H54 (cell line): ENCODE measurements around the gene CADPS2.
A peak's percentile ranks its signal among the peaks of the same experiment; 100 is the strongest.
"Not testable (repeated sequence)": the region's sequence is repeated elsewhere in the genome, so short reads cannot be mapped to it uniquely, and the experiment has no call there.

ENCODE experiments used
- DNase-seq: peaks from one replicate; pipeline ENCODE4 v3.0.0; 2011; ENCODE audit warnings: low spot score, mixed read lengths; ENCODE audit not compliant: insufficient read length
- FAIRE-seq: peaks from 3 replicates; lab custom pipeline; 2011; peaks lifted over from hg19 to GRCh38; lab: Jason Lieb, UNC
- POLR2A ChIP-seq: IDR thresholded peaks from 2 replicates; pipeline ENCODE4 v1.6.1; 2011; ENCODE audit warnings: low read depth, mild to moderate bottlenecking, low read length

CADPS2 gene

DNA sequence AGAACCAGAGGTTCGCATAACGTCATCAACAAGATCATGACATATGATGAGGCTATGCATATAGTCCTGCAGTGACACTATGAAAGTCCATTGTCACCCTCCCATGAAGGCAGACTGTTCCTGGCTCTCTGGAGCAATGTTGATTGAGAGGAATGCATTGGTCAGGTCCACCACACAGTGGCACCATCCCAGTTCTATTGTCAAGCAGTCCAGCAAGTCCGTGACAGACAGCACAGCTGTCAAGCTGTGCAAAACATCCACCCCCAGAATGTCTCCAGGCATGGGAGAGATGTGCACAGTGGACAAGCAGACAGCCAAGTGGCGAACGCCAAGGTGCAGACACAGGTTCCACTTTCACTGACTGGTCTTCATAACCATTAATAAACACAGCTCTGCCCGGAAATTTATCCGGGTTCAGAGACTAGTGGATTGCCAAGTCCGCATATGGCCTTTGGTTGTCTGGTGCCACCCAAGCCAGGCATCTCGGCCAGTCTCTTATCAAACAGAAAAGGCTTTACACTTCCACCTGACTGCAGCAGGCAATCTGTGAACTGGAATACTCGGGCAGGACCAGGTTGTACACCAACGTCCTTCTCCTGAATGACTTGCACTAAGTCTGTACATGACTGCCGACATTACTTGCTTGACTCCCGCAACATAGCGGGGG, 194.6 kb downstream of the CADPS2 start:
- no peak for TF ChIP-seq POLR2A
- FAIRE-seq (no peak), DNase-seq (no peak)

DNA sequence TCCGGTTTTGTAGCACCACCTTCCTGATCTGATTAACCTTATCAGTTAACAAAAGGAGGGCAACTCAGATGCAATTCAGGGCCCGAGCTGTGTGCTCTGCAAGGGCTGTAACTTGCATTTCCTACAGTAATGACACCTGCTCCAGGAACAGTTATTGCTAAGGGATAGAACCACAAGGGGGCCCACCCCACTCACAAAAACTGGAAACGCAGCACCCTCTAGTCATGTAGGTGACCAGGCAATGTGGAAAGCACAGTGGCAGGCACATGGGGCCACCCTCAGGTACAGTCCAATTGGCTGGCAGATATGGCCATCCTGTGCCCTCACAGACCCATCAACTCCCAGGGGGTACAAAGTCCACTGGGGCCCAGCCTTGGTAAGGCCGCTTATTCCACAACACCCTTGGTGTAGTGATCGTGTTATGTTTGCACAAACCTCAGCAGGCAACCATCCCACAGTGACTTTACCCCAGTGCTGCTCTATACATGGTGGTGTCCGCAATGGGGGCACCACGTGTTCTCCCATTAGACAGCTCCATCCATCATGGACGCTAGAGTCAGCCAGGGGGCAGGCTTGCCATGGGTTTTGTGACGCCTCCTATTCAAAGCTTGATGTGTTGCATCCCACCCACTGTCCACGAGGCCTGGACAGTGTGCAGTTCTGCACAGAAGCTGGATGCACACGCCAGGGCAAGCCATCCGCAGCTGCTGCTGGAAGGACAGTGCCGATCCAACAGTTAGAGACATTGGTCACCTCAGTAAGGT, 196.7 kb downstream of the CADPS2 start:
- no peak for DNase-seq

DNA sequence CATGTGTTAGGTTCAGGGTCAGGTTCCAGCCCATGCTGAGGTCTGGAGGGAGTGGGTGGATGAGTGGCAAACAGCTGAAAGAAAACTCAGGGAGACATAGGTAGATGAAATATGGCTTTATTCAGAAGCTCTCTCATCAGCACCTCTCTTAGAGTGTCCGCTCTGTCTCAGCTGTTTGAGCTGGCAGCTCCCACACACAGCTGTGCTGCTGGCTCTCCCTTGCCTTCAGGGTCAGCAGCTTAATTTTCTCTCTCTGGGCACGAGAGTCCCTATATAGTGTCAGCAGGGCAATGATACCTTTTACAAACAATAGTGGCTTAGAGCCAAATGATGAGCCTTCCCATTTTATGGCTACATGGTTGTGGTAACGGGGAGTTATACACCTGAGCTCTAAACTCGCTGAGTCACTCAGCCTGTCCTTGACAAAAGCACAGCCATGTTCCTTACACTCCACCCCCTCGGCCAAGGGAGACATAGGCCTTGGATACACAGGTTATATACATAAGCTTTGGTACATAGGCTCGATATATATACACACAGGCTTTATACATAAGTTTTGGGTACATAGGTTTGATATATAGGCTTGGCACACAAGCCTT, 197.8 kb downstream of the CADPS2 start:
- no peak for DNase-seq
- no peak for FAIRE-seq
- no peak for TF ChIP-seq POLR2A

More for the DNA sequence above, 196.7 kb downstream of the CADPS2 start:
- no peak for TF ChIP-seq POLR2A
- no peak for FAIRE-seq

GRCh38 chr7:122686360-122686878, 199.8 kb downstream of the CADPS2 start:
- no peak for DNase-seq
- no peak for FAIRE-seq
- no peak for TF ChIP-seq POLR2A

DNA sequence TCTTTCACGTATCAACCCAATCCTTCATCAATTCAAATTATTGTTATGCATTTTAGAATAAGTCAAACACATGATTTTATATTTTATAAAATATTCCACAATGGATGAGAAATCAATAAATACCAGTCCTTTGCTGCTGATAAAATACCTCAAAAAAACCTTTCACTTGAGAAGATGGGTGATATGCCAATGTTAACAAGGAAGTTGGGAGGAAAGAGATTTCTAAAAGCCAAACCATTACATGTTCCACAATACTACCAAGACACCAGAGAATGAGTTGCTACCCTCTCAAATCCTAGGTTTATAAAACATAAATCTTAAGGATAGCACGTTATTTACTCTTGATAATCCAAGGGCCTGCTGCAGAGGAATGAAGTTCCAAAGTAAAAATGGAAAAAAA, 201.8 kb downstream of the CADPS2 start:
- FAIRE-seq (no peak), DNase-seq (no peak)
- no peak for TF ChIP-seq POLR2A

DNA sequence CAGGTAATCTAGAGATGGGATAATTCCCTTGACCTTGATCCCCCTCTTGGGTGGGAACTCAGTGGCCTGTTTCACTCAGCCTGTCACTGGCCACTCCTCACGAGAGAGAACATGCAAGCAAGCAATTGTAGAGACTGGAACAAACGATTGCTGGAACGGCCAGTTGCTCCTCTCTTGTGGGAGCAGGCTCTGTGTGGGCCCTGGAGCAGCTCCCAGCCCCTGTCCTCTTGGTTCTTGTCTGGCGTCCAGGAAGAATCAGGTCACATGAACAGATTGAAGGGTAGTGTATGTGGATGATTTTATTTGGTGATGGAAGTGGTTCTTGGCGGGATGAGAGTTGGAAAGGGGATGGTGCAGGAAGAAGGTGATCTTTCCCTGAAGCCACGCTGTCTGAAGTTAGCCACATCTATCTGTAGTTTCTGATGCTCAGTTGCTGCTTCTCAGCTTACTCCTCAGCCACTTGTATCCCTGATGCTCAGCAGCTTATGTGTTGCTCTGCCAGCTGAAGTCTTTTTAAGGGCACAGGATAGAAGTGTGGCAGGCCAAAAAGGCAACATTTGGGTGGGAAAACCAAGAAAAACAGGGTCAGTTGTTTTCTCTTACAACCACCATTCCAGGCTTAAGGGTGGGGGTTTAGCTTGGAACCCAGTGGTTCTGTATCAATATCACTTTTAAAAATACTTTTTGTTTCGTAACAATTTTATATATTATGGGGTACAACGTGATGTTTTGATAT, 203.3 kb downstream of the CADPS2 start:
- TF ChIP-seq POLR2A, result no peak
- DNase-seq, result no peak

GRCh38 chr7:122681186-122681585, 205.1 kb downstream of the CADPS2 start:
- not testable (repeated sequence) for DNase-seq, FAIRE-seq

More for the DNA sequence above, 203.3 kb downstream of the CADPS2 start:
- no peak for FAIRE-seq

DNA sequence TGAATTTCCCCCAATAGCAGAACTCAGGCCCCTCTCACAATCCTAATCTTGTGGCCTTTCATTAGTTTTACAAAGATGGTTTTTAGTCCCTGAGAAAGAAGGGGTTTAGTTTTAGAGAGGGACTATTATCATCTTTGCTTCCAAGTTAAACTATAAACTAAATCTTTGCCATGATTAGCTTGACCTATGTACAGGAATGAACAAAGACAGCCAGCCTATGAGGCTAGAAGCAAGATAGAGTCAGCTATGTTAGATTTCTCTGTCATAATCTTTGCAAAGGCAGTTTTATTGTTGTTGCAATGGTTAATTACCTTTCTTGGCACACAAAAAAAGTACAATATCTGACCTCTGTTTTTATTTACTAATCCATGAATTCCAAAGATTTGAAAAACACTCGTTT, 206.4 kb downstream of the CADPS2 start:
- FAIRE-seq (no peak), DNase-seq (no peak)
- no peak for TF ChIP-seq POLR2A

DNA sequence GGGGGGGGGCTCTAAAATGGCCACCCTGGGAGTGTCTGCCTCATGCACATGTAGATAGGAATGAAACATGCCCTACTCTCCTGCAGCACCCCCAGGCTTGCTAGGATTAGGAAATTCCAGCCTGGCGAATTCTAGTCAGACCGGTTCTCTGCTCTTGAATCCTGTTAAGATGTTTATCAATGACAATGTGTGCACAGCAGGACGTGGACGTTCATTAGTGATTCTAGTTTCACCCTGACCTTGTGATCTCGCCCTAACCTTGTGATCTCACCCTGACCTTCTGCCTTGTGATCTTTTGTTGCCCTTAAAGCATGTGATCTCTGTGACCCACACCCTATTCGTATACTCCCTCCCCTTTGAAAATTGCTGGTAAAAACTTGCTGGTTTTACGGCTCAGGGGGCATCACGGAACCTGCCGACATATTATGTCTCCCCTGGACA, 207.0 kb downstream of the CADPS2 start:
- DNase-seq, FAIRE-seq: not testable (repeated sequence)

GRCh38 chr7:122677149-122677548, 209.1 kb downstream of the CADPS2 start:
- FAIRE-seq, result no peak
- no peak for DNase-seq
- no peak for TF ChIP-seq POLR2A

DNA sequence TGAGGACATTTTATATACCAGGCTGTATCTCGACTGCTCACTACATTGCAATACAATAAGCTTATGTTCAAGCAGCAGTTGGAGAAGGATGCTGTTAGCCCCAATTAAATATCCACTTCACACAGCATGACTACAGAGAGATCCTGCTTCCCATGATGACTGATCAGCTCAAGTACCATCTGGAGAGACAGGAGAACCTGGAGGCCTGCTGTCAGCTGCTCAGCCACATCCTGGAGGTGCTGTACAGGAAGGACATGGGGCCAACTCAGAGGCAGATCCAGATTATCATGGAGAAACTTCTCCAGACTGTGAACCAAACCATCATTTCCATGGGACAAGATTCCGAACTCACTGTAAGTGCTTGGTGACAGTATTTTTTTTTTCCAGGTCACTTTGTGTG, 209.8 kb downstream of the CADPS2 start:
- no peak for TF ChIP-seq POLR2A
- peak; percentile 38 for FAIRE-seq
- DNase-seq, result no peak

DNA sequence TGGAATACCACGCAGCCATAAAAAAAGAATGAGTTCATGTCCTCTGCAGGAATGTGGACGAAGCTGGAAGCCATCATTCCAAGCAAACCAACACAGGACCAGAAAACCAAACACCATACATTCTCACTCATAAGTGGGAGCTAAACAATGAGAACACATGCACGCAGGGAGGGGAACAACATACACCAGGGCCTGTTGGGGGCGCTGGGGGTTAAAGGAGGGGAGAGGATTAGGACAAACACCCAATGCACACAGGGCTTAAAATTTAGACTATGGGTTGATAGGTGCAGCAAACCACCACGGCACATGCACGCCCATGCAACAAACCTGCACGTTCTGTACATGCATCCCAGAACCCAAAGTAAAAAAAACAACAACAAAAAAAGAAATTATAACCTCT, 210.6 kb downstream of the CADPS2 start:
- no peak for FAIRE-seq
- TF ChIP-seq POLR2A, result no peak
- no peak for DNase-seq

DNA sequence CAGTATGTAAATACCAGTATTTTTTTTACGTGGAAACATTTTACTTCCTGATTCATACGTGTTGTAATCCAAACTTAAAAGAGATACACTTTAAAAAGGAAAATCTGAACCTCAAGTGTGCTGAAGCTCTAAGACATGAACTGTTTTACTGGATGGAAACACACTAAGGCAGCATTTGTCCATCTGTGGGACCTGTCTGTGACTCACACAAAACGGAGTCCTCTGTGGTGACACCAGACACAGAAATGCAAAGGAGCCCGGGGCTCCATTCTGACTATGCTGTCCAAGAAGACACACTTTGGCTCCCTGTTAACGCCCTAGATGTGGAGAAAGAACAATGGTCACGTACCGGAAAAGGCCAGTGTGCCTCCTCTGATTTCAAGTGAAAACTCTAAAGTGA, 211.2 kb downstream of the CADPS2 start:
- FAIRE-seq (peak; percentile 64), DNase-seq (peak; percentile 12)
- TF ChIP-seq POLR2A, result no peak

DNA sequence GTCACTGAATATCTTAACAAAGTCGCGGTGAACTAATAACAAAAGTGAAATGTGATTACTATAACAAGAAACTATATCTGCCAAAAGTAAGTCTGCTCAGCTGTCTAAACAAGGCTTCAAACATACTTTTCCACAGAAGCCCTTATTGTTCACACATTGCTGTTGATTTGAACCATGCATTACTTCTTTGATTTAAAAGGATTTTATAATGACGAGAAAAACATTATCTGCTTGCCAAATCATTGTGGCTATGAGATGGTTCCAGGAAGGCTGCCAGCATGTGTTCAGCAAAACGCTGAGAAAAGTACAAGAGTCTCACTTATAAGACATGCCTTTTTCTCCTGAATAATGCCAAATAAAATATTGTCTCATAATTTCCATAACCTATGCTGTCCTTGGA, 211.8 kb downstream of the CADPS2 start:
- DNase-seq (no peak), FAIRE-seq (peak; percentile 45)
- no peak for TF ChIP-seq POLR2A
